ENCODE results near the gene PEX26. TPM values are rescaled to one million over a fixed set of nuclear protein-coding genes. Genes with fewer than 3 reads are reported as not detected.

Gene PEX26
- total RNA-seq, 4 donors from 2014 or later = 31.7 to 47.3 (median 39.1) TPM

DNA sequence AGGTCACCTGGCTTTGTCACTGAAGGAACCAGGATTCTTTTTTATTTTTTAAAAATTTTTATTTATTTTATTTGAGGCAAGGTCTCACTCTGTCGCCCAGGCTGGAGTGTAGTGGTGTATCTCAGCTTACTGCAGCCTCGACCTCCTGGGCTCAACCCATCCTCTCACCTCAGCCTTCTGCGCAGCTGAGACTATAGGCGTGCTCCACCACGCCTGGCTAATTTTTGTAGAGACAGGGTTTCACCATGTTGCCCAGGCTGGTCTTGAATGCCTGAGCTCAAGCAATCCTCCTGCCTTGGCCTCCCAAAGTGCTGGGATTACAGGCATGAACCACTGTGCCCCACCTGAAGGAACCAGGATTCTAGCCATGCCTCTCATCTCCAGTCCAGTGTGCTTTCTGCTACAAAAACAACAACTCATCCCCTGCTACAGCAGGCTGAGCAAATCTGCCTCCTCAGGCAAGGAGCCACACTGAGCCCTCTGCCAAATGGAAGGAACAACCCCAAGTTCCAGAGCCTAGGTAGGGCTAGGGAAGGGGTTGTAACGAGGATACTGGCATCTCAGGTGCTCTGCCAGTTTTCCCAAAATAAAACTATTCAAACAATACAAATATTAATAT lies 2.6 kb upstream of the PEX26 start:
- peaks cover 42% of the 10 kb centered on the region for H3K4me1 ChIP-seq
- H3K27ac ChIP-seq = no peak overlapping the region
- H3K27me3 ChIP-seq = no peaks in the 10 kb centered on the region
- peaks cover 7% of the 10 kb centered on the region for H3K36me3 ChIP-seq
- no peak for DNase-seq (ENCODE audit: low spot score in 2 of 2)
- TF ChIP-seq POLR2A (IDR thresholded peaks at IDR 0.05) (no peak), EP300 (IDR thresholded peaks at IDR 0.05) (no peak), POLR2AphosphoS5 (IDR thresholded peaks at IDR 0.05) (no peak)
- TF ChIP-seq, protein P1, sequence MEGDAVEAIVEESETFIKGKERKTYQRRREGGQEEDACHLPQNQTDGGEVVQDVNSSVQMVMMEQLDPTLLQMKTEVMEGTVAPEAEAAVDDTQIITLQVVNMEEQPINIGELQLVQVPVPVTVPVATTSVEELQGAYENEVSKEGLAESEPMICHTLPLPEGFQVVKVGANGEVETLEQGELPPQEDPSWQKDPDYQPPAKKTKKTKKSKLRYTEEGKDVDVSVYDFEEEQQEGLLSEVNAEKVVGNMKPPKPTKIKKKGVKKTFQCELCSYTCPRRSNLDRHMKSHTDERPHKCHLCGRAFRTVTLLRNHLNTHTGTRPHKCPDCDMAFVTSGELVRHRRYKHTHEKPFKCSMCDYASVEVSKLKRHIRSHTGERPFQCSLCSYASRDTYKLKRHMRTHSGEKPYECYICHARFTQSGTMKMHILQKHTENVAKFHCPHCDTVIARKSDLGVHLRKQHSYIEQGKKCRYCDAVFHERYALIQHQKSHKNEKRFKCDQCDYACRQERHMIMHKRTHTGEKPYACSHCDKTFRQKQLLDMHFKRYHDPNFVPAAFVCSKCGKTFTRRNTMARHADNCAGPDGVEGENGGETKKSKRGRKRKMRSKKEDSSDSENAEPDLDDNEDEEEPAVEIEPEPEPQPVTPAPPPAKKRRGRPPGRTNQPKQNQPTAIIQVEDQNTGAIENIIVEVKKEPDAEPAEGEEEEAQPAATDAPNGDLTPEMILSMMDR (IDR thresholded peaks at IDR 0.05) = no peak
- 84% methylated on average over 6 of the region's 6 CpGs for WGBS
- H3K4me3 ChIP-seq = no peak overlapping the region
- no peaks in the 10 kb centered on the region for H3K9me3 ChIP-seq

DNA sequence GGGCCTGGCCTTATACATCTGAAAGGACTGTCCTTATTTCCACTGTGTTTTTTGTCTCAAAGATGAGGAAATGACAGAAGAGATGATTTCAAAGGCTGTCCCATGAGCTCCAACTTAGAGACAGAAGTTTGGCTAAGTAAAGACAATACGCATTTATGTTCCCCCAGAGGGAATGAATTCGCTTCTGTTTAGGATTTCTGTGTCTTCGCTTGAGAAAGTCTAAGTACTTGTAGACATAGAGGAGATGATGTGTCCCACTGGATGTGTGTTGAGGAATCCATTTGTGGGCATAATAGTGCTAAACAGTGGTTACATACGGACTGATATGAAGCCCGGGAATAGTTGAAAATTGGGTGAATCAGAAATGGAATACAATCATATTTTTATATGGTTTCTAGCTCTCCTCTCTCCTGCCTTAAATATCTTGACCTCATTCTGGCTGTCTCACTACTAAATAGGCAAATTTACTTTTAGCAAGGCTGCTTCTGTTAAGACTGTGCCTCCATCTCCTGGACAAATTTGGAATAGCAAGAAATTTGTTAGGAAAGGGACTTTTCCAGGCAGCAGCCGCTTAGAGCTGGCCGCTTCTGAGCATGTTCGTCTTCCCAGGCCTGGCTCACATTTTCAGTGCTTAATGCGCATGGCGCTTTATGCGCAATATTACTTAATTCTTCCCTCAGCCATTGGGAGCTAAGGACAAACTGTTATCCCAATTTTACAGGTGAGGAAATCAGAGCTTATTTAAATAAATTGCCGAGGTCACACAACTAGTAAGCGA lies 1.9 kb upstream of the PEX26 start:
- Histone ChIP-seq H3K9me3 (no peaks in the 10 kb centered on the region), H3K27ac (peak overlapping the region; percentile 87), H3K36me3 (peaks cover 14% of the 10 kb centered on the region), H3K4me1 (peaks cover 42% of the 10 kb centered on the region), H3K27me3 (no peaks in the 10 kb centered on the region), H3K4me3 (no peak overlapping the region)
- 26% methylated on average over 13 of the region's 13 CpGs for WGBS
- no peak for DNase-seq (ENCODE audit: low spot score in 2 of 2)
- TF ChIP-seq, protein P1 (IDR thresholded peaks at IDR 0.05) = peak; percentile 71 to 94
- TF ChIP-seq POLR2A (IDR thresholded peaks at IDR 0.05) (no peak), EP300 (IDR thresholded peaks at IDR 0.05) (no peak)

DNA sequence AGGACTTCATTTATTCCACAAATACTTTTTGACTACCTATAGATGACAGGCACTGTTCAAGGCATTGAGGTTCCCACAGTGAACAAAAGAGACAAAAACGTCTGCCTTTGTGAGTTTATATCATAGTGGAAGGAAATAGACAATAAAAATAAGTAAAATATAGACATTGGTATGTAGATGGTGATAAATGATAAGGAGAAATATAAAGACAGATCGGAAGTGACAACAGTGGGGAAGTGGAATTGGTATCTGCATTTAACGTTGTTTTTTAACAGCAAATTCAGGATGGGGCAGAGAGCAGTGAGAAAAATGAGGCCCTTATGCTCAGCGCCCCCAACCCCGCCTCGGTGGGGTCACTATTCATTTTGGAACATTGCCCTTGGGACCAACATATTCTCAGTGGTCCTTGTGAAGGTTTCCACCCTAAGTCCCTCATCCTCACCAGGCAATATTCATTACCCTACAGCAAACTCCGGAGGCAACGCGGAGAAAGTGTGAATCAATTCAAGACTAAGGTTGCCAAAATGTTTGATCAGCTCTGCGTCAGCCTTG lies 627 bp upstream of the PEX26 start:
- H3K9me3 ChIP-seq = no peaks in the 10 kb centered on the region
- WGBS = 4% methylated on average over 9 of the region's 10 CpGs
- peaks cover 43% of the 10 kb centered on the region for H3K4me1 ChIP-seq

DNA sequence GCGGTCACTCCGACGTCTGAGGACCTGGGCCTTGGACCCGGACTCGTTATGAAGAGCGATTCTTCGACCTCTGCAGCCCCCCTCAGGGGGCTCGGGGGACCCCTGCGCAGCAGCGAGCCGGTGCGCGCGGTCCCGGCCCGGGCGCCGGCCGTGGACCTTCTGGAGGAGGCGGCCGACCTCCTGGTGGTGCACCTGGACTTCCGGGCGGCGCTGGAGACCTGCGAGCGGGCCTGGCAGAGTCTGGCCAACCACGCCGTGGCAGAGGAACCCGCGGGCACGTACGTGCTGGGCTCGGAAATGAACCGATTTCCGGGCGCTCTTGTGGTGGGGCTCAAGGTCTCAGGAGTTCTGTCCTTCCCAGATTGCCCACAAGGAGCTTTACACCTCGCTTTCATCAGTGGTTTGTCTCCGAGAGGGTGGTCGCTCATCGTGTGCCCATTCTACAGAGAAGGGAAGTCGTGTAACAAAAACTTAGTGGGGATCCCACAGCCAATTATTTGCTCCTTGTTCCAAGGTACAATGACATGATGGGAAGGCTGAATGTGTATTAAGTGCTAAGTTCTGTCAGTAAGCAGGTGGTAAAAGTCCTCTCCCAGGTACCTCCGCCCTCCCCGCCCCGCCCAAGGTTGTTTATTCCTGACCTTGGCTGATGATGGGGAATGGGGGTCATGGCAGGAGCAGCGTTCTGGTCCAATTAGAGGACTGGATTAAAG lies 695 bp downstream of the PEX26 start:
- peaks cover 35% of the 10 kb centered on the region for H3K36me3 ChIP-seq
- TF ChIP-seq POLR2A (IDR thresholded peaks at IDR 0.05) (no peak), EP300 (IDR thresholded peaks at IDR 0.05) (no peak), POLR2AphosphoS5 (IDR thresholded peaks at IDR 0.05) (no peak)
- TF ChIP-seq, protein P1 (IDR thresholded peaks at IDR 0.05) = no peak
- H3K27ac ChIP-seq = peak overlapping the region; percentile 87
- peak in 1 of 2 donors; percentile 74 for DNase-seq (ENCODE audit: low spot score in 2 of 2)
- peaks cover 46% of the 10 kb centered on the region for H3K4me1 ChIP-seq
- H3K4me3 ChIP-seq = peak overlapping the region; percentile 82
- WGBS = 8% methylated on average over 36 of the region's 45 CpGs
- no peaks in the 10 kb centered on the region for H3K27me3 ChIP-seq
- no peaks in the 10 kb centered on the region for H3K9me3 ChIP-seq

More for the DNA sequence above, 627 bp upstream of the PEX26 start:
- H3K27ac ChIP-seq = peak overlapping the region; percentile 87
- peaks cover 24% of the 10 kb centered on the region for H3K36me3 ChIP-seq
- TF ChIP-seq, protein P1 (IDR thresholded peaks at IDR 0.05) = no peak
- no peak for TF ChIP-seq POLR2A (IDR thresholded peaks at IDR 0.05)
- TF ChIP-seq POLR2AphosphoS5 (IDR thresholded peaks at IDR 0.05) = no peak
- no peak for TF ChIP-seq EP300 (IDR thresholded peaks at IDR 0.05)
- no peak for DNase-seq (ENCODE audit: low spot score in 2 of 2)
- H3K4me3 ChIP-seq = peak overlapping the region; percentile 82
- H3K27me3 ChIP-seq = no peaks in the 10 kb centered on the region
